Measurements from ENCODE around the gene UTRN. TPM values are rescaled to one million over a fixed set of nuclear protein-coding genes. Genes with fewer than 3 reads are reported as not detected.

Gene UTRN
- total and polyA plus RNA-seq, 10 of the 15 experiments (the other 5 are each of a cell fraction or from before 2014, with no cell fraction given) = 1.6 to 52.6 (median 25.5) TPM

- no peak for FAIRE-seq
These were observed 13.1 kb downstream of the UTRN start for GRCh38 chr6:144298194-144298593.

More at GRCh38 chr6:144298194-144298593, 13.1 kb downstream of the UTRN start:
- Histone ChIP-seq H3K4me1 (ENCODE audit: control insufficient read depth, insufficient read depth, low read length) (no peaks in the 10 kb centered on the region), H4K20me1 (ENCODE audit: control insufficient read depth, insufficient read depth) (no peaks in the 10 kb centered on the region), H3K4me2 (ENCODE audit: control insufficient read depth, insufficient read depth) (no peak overlapping the region), H2AFZ (ENCODE audit: control insufficient read depth, low read depth, low read length) (no peak overlapping the region), H3K36me3 (ENCODE audit: control insufficient read depth in 2 of 2, insufficient read depth in 2 of 2, low read length in 1 of 2) (no peaks in the 10 kb centered on the region), H3K79me2 (ENCODE audit: control insufficient read depth, insufficient read depth, low read length) (no peaks in the 10 kb centered on the region), H3K9me3 (replicated peaks; ENCODE audit: control insufficient read depth, insufficient read depth, low read length) (no peaks in the 10 kb centered on the region; the same call in 1 of the 3 replicates), H3K4me3 (no peak overlapping the region), H3K27me3 (replicated peaks in 1 of 2; ENCODE audit: control insufficient read depth in 2 of 2, insufficient read depth in 2 of 2, low read length in 1 of 2) (no peaks in the 10 kb centered on the region), H3K27ac (ENCODE audit: control insufficient read depth, insufficient read depth) (no peak overlapping the region), H3K9ac (ENCODE audit: control insufficient read depth, insufficient read depth, low read length) (no peak overlapping the region)
- no peak for ATAC-seq
- RAD21 ChIA-PET (ENCODE audit: unreplicated experiment) = no interaction called here
- TF ChIP-seq SIN3A (IDR thresholded peaks at IDR 0.05; ENCODE audit: low read depth, low read length) (no peak), CEBPB (IDR thresholded peaks at IDR 0.05; ENCODE audit: borderline replicate concordance in 1 of 2, low read depth in 2 of 2, low read length in 2 of 2) (no peak), ZNF217 (IDR thresholded peaks at IDR 0.05) (no peak), KDM1A (IDR thresholded peaks at IDR 0.05; ENCODE audit: borderline replicate concordance) (no peak), HSF1 (IDR thresholded peaks at IDR 0.05; ENCODE audit: low read depth, low read length) (no peak), EGR1 (IDR thresholded peaks at IDR 0.05; ENCODE audit: borderline replicate concordance in 1 of 2, low read depth in 2 of 2, low read length in 2 of 2) (no peak), ZZZ3 (IDR thresholded peaks at IDR 0.05; ENCODE audit: control insufficient read depth, insufficient read length, low read depth) (no peak), SREBF2 (IDR thresholded peaks at IDR 0.05; ENCODE audit: low read length) (no peak), WRNIP1 (IDR thresholded peaks at IDR 0.05; ENCODE audit: borderline replicate concordance, low read depth, low read length) (no peak), MYB (IDR thresholded peaks at IDR 0.05; ENCODE audit: borderline replicate concordance, low read depth, low read length) (no peak), NFIC (IDR thresholded peaks at IDR 0.05; ENCODE audit: low read depth, low read length) (no peak), RAD21 (IDR thresholded peaks at IDR 0.05; ENCODE audit: insufficient read depth, low read depth, low read length) (no peak), GABPA (IDR thresholded peaks at IDR 0.05; ENCODE audit: low read depth) (no peak), IRF5 (IDR thresholded peaks at IDR 0.05; ENCODE audit: borderline replicate concordance) (no peak), ZBED1 (IDR thresholded peaks at IDR 0.05; ENCODE audit: borderline replicate concordance) (no peak), PKNOX1 (IDR thresholded peaks at IDR 0.05) (no peak), ZBTB40 (IDR thresholded peaks at IDR 0.05; ENCODE audit: borderline replicate concordance) (no peak)
- in situ Hi-C loops (cut with MboI) = no loop called here
- DNase-seq (ENCODE audit: low read depth, low spot score) = no peak
- WGBS (ENCODE audit: insufficient coverage, insufficient replicate concordance, low lambda C conversion rate, missing lambda C conversion rate) = 47% methylated on average over 5 of the region's 5 CpGs
- CTCF ChIA-PET = interaction anchor here (1.1 to 1.7 kb wide), 2 partner anchors 8 to 32 kb away, joined by 4 to 5 read pairs; no protein-coding TSS in a partner anchor
- intact Hi-C loops (cut with micrococcal nuclease; ENCODE audit: unreplicated experiment) = no loop called here
- no TSS peak for BruUV-seq (replicated peaks)
- SMC1A ChIA-PET (ENCODE audit: uncharacterized antibody, unreplicated experiment) = no interaction called here
- POLR2A ChIA-PET = no interaction called here

Data from GM12878 (cell line).